ENCODE results near the gene MED13L.

MED13L gene

DNA sequence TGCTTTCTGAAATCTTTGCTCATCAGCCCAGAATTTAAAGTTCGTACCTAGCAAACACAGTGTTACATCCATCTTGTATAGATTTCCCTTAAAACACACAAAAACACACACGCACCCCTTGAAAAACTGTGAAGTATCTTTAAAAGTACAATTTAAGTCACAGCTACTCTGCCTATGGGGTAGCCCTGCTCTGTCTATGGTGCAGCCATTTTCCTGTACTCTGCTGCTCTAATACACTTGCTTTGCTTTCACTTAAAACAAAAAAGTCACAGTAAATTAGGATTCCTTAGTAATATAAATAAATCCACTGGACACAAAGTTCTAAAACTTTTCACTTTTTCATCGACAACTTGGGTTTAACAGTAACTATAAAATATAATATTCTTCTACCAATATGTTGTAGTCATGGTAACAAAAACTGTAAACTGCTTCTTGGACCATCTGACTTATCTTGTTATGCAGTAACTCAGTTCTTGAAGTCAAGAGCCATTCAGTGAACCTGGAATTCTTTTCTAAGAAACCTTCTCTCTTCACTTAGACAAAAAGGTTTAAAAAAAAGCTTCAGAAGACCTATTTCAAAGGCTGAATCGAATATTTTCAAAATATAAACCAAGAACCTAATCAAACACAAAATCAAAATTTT is 63.5 kb downstream of the MED13L start:
- DNase-seq (ENCODE audit: low read depth): no peak
- TF ChIP-seq, protein P1, sequence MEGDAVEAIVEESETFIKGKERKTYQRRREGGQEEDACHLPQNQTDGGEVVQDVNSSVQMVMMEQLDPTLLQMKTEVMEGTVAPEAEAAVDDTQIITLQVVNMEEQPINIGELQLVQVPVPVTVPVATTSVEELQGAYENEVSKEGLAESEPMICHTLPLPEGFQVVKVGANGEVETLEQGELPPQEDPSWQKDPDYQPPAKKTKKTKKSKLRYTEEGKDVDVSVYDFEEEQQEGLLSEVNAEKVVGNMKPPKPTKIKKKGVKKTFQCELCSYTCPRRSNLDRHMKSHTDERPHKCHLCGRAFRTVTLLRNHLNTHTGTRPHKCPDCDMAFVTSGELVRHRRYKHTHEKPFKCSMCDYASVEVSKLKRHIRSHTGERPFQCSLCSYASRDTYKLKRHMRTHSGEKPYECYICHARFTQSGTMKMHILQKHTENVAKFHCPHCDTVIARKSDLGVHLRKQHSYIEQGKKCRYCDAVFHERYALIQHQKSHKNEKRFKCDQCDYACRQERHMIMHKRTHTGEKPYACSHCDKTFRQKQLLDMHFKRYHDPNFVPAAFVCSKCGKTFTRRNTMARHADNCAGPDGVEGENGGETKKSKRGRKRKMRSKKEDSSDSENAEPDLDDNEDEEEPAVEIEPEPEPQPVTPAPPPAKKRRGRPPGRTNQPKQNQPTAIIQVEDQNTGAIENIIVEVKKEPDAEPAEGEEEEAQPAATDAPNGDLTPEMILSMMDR (IDR thresholded peaks at IDR 0.05; ENCODE audit: low read depth, low read length, missing control alignments): no peak

DNA sequence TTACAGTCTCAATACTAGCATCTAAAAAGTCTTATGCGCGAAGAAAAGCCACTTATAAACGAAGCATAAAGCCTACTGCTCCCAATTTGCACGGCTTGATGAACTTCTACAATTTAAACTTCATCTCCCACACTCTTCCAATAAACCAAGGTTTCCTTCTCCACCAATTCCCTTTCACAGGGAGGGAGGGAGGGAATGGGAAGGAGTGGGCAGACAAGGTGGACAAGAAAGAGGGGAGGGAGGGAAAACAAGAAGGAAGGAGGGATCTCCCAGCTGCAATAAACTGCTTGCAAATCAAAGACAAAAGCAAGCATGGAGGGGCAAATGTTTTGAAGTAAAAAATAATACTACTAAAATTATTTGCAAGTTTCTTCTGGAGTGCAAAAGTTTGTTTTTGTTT is 64.5 kb downstream of the MED13L start:
- TF ChIP-seq, protein P1 (IDR thresholded peaks at IDR 0.05; ENCODE audit: low read depth, low read length, missing control alignments): no peak

More for the DNA sequence above, 63.5 kb downstream of the MED13L start:
- H3K4me3 ChIP-seq (ENCODE audit: low read depth, low read length): no peak overlapping the region

DNA sequence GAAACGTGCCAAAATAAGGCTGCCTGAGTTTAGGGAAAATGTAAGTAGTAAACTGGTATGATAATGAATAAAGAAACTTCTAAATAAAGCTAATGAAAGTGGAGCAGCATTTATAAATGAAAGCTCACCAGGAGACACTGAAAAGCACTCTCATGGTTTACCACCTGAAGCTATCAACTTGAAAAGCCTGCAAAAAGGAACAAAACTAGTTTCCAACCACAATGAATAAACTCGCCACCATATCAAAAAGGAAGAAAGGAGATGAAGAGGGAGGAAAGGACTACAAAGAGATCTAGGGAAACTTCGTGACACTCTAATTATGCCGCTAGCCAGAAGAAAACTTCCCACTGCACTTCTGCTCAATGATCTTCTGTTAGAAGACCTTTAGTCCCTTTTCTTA is 66.7 kb downstream of the MED13L start:
- H3K4me3 ChIP-seq (ENCODE audit: low read depth, low read length): no peak overlapping the region
- TF ChIP-seq, protein P1 (IDR thresholded peaks at IDR 0.05; ENCODE audit: low read depth, low read length, missing control alignments): no peak
- DNase-seq (ENCODE audit: low read depth): no peak

More for the DNA sequence above, 64.5 kb downstream of the MED13L start:
- H3K4me3 ChIP-seq (ENCODE audit: low read depth, low read length): no peak overlapping the region
- no peak for DNase-seq (ENCODE audit: low read depth)

DNA sequence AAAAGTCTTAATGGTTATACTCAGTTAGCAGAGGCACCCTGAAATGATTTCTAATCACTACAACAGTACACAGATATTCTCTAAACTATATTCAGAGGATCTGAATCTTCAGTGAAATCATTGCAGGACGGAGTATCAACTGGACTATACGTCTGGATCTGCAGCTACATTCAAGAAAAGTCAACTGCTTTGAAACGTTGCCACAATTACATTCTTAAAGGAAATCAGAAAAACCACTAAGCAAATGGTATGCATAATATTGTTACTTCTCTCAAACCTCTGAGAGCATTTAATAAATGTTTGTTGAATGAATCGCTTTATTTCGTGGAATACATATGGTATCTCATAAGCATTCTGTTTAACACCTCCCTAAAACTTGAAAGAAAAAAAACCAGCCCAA is 67.4 kb downstream of the MED13L start:
- no peak overlapping the region for H3K4me3 ChIP-seq (ENCODE audit: low read depth, low read length)
- TF ChIP-seq, protein P1 (IDR thresholded peaks at IDR 0.05; ENCODE audit: low read depth, low read length, missing control alignments): no peak
- no peak for DNase-seq (ENCODE audit: low read depth)

DNA sequence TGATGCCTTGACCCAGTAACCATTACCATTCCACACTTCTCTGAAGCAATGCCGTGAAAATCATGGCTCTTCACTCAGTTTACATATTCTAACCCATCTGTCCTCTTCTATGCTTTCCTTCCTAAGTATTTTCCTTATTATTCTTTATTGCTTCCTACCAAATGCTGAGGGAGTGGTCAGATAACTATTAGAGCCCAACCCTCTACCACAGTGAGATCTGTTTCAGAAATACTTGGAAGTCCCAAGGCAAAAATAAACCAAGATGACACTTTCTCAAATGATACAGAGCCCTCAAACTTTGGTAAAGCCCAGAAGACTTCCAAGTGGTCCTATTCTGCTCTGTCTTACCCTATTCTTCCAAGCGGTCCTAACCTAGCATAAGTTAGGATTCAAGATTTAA is 68.0 kb downstream of the MED13L start:
- TF ChIP-seq, protein P1 (IDR thresholded peaks at IDR 0.05; ENCODE audit: low read depth, low read length, missing control alignments): no peak
- no peak for DNase-seq (ENCODE audit: low read depth)
- no peak overlapping the region for H3K4me3 ChIP-seq (ENCODE audit: low read depth, low read length)

DNA sequence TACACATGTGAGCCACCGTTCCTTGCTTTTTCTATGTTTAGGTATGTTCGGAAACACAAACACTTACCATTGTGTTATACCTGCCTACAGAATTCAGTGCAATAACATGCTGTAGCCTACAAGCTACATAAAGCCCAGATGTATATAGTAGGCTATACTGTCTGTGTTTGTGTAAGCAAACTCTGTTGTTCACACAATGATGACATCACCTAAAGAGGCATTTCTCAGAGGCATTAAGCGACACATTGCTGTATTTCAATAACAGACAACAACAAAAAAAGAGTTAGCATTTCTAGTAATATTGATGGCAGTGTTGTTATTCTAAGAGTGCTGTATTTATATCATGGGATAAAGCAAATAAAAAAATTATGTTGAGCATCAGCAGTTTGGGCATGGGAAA is 70.2 kb downstream of the MED13L start:
- DNase-seq (ENCODE audit: low read depth): no peak
- H3K4me3 ChIP-seq (ENCODE audit: low read depth, low read length): no peak overlapping the region
- TF ChIP-seq, protein P1 (IDR thresholded peaks at IDR 0.05; ENCODE audit: low read depth, low read length, missing control alignments): no peak

DNA sequence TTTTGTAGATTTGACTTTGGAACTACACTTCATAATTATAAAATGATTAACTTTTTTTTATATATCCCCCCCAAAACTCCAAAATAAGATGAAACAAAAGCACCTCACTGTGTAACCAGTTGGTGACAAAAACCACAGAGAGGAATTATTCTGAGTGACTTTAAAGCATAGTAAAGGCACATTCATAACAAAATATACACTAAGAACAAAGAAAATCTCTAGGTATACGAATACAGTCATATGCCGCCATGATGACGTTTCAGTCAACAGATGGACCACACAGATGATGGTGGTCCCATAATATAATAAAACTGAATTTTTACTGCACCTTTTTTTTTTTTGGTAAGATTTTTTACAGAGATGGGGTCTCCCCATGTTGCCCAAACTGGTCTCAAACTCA is 70.7 kb downstream of the MED13L start:
- TF ChIP-seq, protein P1 (IDR thresholded peaks at IDR 0.05; ENCODE audit: low read depth, low read length, missing control alignments): no peak
- DNase-seq (ENCODE audit: low read depth): no peak
- no peak overlapping the region for H3K4me3 ChIP-seq (ENCODE audit: low read depth, low read length)

All from GM12864 (cell line).